IMR-90 (cell line): ENCODE measurements around the gene RAB41. TPM values are rescaled to one million over a fixed set of nuclear protein-coding genes. Genes with fewer than 3 reads are reported as not detected.

Source experiments
- ATAC-seq: fragments of 200-7000 bp; cut with Tn5 transposase; 2 replicates; pipeline ENCODE4 v1.9.1; 2020; ENCODE audit warnings: low read depth, mild to moderate bottlenecking, moderate library complexity
- BruUV-seq: library from RNA; stranded (reverse); fragments of 400-500 nt; replicated peaks from 2 replicates; lab custom pipeline; 2021; lab: Mats Ljungman, UMichigan
- CTCF ChIA-PET: fragments of 300-600 bp; formaldehyde crosslinking; extraction: SDS; loops from one replicate; lab custom pipeline; 2021; ENCODE audit warnings: antibody characterized with exemption; lab: Yijun Ruan, JAX
- POLR2A ChIA-PET: fragments of 300-600 bp; sonication (Branson Sonifier 250); formaldehyde crosslinking; loops from one replicate; lab custom pipeline; 2022; ENCODE audit warnings: antibody characterized with exemption; ENCODE audit not compliant: unreplicated experiment; lab: Charles Lee
- DNase-seq: peaks from one replicate; pipeline ENCODE4 v3.0.0; 2013
- H2AFZ ChIP-seq: replicated peaks from 2 replicates; pipeline ENCODE3; 2013; ENCODE audit warnings: low read length, mild to moderate bottlenecking; ENCODE audit not compliant: poor library complexity
- H2AK5ac ChIP-seq: 2 replicates; pipeline ENCODE4 v1.6.1; 2013; ENCODE audit warnings: low read depth, low read length, inconsistent platforms
- H2AK9ac ChIP-seq: replicated peaks from 2 replicates; pipeline ENCODE3; 2013; ENCODE audit warnings: mild to moderate bottlenecking, low read depth, low read length, moderate library complexity; ENCODE audit not compliant: poor library complexity
- H2BK120ac ChIP-seq: 2 replicates; pipeline ENCODE4 v1.6.1; 2013; ENCODE audit warnings: low read depth, low read length, inconsistent platforms
- H2BK15ac ChIP-seq: 3 replicates; pipeline ENCODE4 v1.6.1; 2013; ENCODE audit warnings: low read depth, low read length, inconsistent platforms
- H2BK20ac ChIP-seq: 2 replicates; pipeline ENCODE4 v1.6.1; 2013; ENCODE audit warnings: low read depth, mild to moderate bottlenecking, inconsistent platforms, low read length, moderate library complexity
- H2BK5ac ChIP-seq: 2 replicates; pipeline ENCODE4 v1.6.1; 2013; ENCODE audit warnings: mild to moderate bottlenecking, low read depth, low read length, inconsistent platforms; ENCODE audit not compliant: poor library complexity, severe bottlenecking
- H3K14ac ChIP-seq: replicated peaks from 2 replicates; pipeline ENCODE4 v1.6.1; 2013; ENCODE audit warnings: low read depth, low read length, inconsistent platforms
- H3K18ac ChIP-seq: 2 replicates; pipeline ENCODE4 v1.6.1; 2013; ENCODE audit warnings: low read depth, low read length, control low read depth
- H3K23ac ChIP-seq: 2 replicates; pipeline ENCODE4 v1.6.1; 2013; ENCODE audit warnings: low read depth, low read length, inconsistent platforms
- H3K27ac ChIP-seq: 2 replicates; pipeline ENCODE4 v1.5.1; 2013; ENCODE audit warnings: mild to moderate bottlenecking, control low read depth, low read length; ENCODE audit not compliant: insufficient read depth
- H3K27me3 ChIP-seq: 2 replicates; pipeline ENCODE4 v1.6.1; 2013; ENCODE audit warnings: low read length; ENCODE audit not compliant: control insufficient read depth, insufficient read depth
- H3K36me3 ChIP-seq: 2 replicates; pipeline ENCODE4 v1.6.1; 2013; ENCODE audit warnings: low read length, mixed read lengths; ENCODE audit not compliant: control insufficient read depth, insufficient read depth
- H3K4ac ChIP-seq: 2 replicates; pipeline ENCODE4 v1.6.1; 2013; ENCODE audit warnings: low read depth, low read length, inconsistent platforms
- H3K4me1 ChIP-seq: 2 replicates; pipeline ENCODE4 v1.6.1; 2013; ENCODE audit warnings: low read length, mixed read lengths; ENCODE audit not compliant: control insufficient read depth, insufficient read depth
- H3K4me2 ChIP-seq: 2 replicates; pipeline ENCODE4 v1.6.1; 2013; ENCODE audit warnings: low read depth, mild to moderate bottlenecking, control low read depth, low read length, moderate library complexity
- H3K4me3 ChIP-seq: 2 replicates; pipeline ENCODE4 v1.5.1; 2013; ENCODE audit warnings: low read depth, mild to moderate bottlenecking, control low read depth, low read length, moderate library complexity; ENCODE audit not compliant: insufficient read depth
- H3K56ac ChIP-seq: 2 replicates; pipeline ENCODE4 v1.6.1; 2013; ENCODE audit warnings: low read length, inconsistent platforms; ENCODE audit not compliant: insufficient read depth; ENCODE audit errors: extremely low read depth
- H3K79me1 ChIP-seq, 2 experiments: 2 replicates each; pipeline ENCODE4 v1.6.1; 2013; ENCODE audit warnings: low read length in 2 of 2, inconsistent platforms in 1 of 2, low read depth in 1 of 2
- H3K9ac ChIP-seq: 2 replicates; pipeline ENCODE4 v1.6.1; 2013; ENCODE audit warnings: low read depth, low read length, control low read depth
- H3K9me1 ChIP-seq: 2 replicates; pipeline ENCODE4 v1.6.1; 2013; ENCODE audit warnings: low read length, inconsistent platforms; ENCODE audit not compliant: insufficient read depth
- H3K9me3 ChIP-seq: 2 replicates; pipeline ENCODE4 v1.6.1; 2013; ENCODE audit warnings: low read length; ENCODE audit not compliant: control insufficient read depth, insufficient read depth
- H4K20me1 ChIP-seq: 2 replicates; pipeline ENCODE4 v1.6.1; 2013; ENCODE audit warnings: low read length, inconsistent platforms; ENCODE audit not compliant: insufficient read depth
- H4K5ac ChIP-seq: 2 replicates; pipeline ENCODE4 v1.6.1; 2013; ENCODE audit warnings: mild to moderate bottlenecking, low read depth, low read length, control low read depth
- H4K8ac ChIP-seq, 2 experiments: 2 replicates each; pipeline ENCODE4 v1.6.1; 2013; ENCODE audit warnings: low read depth in 2 of 2, low read length in 2 of 2, control low read depth in 1 of 2, inconsistent platforms in 1 of 2
- H4K91ac ChIP-seq: 2 replicates; pipeline ENCODE4 v1.6.1; 2013; ENCODE audit warnings: low read depth, low read length, inconsistent platforms; ENCODE audit not compliant: insufficient read depth
- BHLHE40 ChIP-seq: fragments of 150-350 bp; IDR thresholded peaks from 2 replicates; pipeline ENCODE4 v1.6.1; 2016; ENCODE audit warnings: mild to moderate bottlenecking, low read depth, low read length
- CHD1 ChIP-seq: IDR thresholded peaks from 2 replicates; pipeline ENCODE4 v1.6.1; 2012; ENCODE audit warnings: low read depth, low read length, improper control_type of control experiment
- FOS ChIP-seq: fragments of 150-350 bp; IDR thresholded peaks from 2 replicates; pipeline ENCODE4 v1.6.1; 2016; ENCODE audit warnings: low read depth, low read length
- MXI1 ChIP-seq: IDR thresholded peaks from 2 replicates; pipeline ENCODE4 v1.6.1; 2012; ENCODE audit warnings: low read depth, mild to moderate bottlenecking, low read length, moderate library complexity, borderline replicate concordance
- POLR2A ChIP-seq: IDR thresholded peaks from 2 replicates; pipeline ENCODE4 v1.6.1; 2012; ENCODE audit warnings: mild to moderate bottlenecking, low read depth, low read length
- RAD21 ChIP-seq: IDR thresholded peaks from 2 replicates; pipeline ENCODE4 v1.6.1; 2012; ENCODE audit warnings: low read length, improper control_type of control experiment
- RCOR1 ChIP-seq: IDR thresholded peaks from 2 replicates; pipeline ENCODE4 v1.6.1; 2012; ENCODE audit warnings: mild to moderate bottlenecking, low read length, improper control_type of control experiment; ENCODE audit not compliant: insufficient replicate concordance
- SMC3 ChIP-seq: fragments of 150-350 bp; IDR thresholded peaks from 2 replicates; pipeline ENCODE4 v1.6.1; 2016; ENCODE audit warnings: low read depth, mild to moderate bottlenecking, antibody characterized with exemption, low read length, moderate library complexity
- WGBS, 2 experiments: methylation state at CpG; one replicate each; pipeline versions ENCODE4 v1.1.5 to v1.1.7; 2013; ENCODE audit warnings: missing lambda C conversion rate in 2 of 2; ENCODE audit not compliant: insufficient read length in 1 of 2; ENCODE audit errors: extremely low coverage in 2 of 2; 5-methylcytosine and 5-hydroxymethylcytosine counted together
- dilution Hi-C: fragments of 300-500 bp; cut with HindIII; formaldehyde crosslinking; loops from one replicate; pipeline ENCODE4 v1.14.3; 2018; ENCODE audit warnings: low sequenced_read_pairs; ENCODE audit not compliant: unreplicated experiment
- in situ Hi-C: fragments of 300-500 bp; cut with MboI; formaldehyde crosslinking; loops from 3 replicates; pipeline ENCODE4 v1.14.3; 2019; ENCODE audit warnings: low sequenced_read_pairs, inconsistent platforms, mixed read lengths
- intact Hi-C: fragments of 100-400 bp; cut with micrococcal nuclease; formaldehyde crosslinking; loops from 2 replicates; pipeline ENCODE4 v1.10.0; 2022
- polyA plus RNA-seq, 3 experiments: library from polyadenylated mRNA; depleted of rRNA; stranded (reverse); fragments of >200 nt; gene quantifications; 2 replicates each; pipeline ENCODE4 v1.2.3, GENCODE V29; 2012; ENCODE audit warnings: low replicate concordance in 1 of 3
- total RNA-seq: library from RNA; depleted of rRNA; stranded (reverse); fragments of >200 nt; gene quantifications from 2 replicates; pipeline ENCODE4 v1.2.3, GENCODE V29; 2012
- TF ChIP-seq, protein P1 (sequence below): fragments of 150-350 bp; IDR thresholded peaks from 2 replicates; pipeline ENCODE4 v1.6.1; 2016; ENCODE audit warnings: low read depth, mild to moderate bottlenecking, low read length, moderate library complexity, borderline replicate concordance
- TF ChIP-seq, protein P2 (sequence below): fragments of 150-350 bp; IDR thresholded peaks from 2 replicates; pipeline ENCODE4 v1.6.1; 2017; ENCODE audit warnings: mild to moderate bottlenecking, antibody characterized with exemption, low read length, low read depth

RAB41 gene
- total and polyA plus RNA-seq, 2 of the 4 experiments (the other 2 are of a cell fraction): not detected

DNA sequence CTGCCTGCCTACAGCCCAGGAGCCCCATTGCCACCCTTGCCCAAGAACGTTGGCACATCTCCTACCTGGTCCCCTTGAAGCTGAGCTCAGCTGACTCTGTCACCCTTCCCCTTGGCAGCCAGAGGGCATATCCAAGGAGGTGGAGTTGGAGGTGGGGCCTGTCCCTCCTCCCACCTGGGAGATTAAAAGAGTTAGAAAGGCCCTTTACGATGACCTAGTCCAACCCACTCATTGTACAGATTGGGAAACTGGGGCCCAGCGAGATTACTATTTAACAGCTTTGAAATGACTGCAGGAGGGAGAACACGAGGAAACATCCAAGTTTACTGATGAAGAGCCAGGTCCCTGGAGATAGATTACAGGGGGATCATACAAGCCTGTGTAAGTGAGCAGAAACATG is 21.9 kb upstream of the RAB41 start, which contains the start of gene P2RY4:
P2RY4 (minus strand) TSS at position 101 of the 400 bp plus-strand sequence. CDS start 580 bp downstream, outside the sequence.
- Histone ChIP-seq H4K91ac (no peak within 1 kb of the TSS), H3K18ac (no peak within 1 kb of the TSS), H3K9ac (no peak within 1 kb of the TSS), H3K4me1 (no peaks in the 10 kb centered on the region), H3K23ac (no peak within 1 kb of the TSS), H3K36me3 (no peaks in the 10 kb centered on the region), H3K27me3 (peaks cover 9% of the 10 kb centered on the region), H3K9me3 (no peaks in the 10 kb centered on the region), H2AFZ (peak within 1 kb of the TSS; percentile 43), H2BK15ac (no peak within 1 kb of the TSS), H4K5ac (no peak within 1 kb of the TSS), H3K4me3 (no peak within 1 kb of the TSS), H2BK5ac (no peak within 1 kb of the TSS), H3K79me1 (no peaks in the 10 kb centered on the region), H2BK120ac (no peak within 1 kb of the TSS), H4K8ac (no peak within 1 kb of the TSS), H3K27ac (no peak within 1 kb of the TSS), H3K14ac (no peak within 1 kb of the TSS), H4K20me1 (no peaks in the 10 kb centered on the region), H2AK9ac (no peak within 1 kb of the TSS), H3K9me1 (no peaks in the 10 kb centered on the region), H3K4ac (no peak within 1 kb of the TSS), H2BK20ac (no peak within 1 kb of the TSS), H3K56ac (no peak within 1 kb of the TSS), H3K4me2 (no peak within 1 kb of the TSS), H2AK5ac (no peak within 1 kb of the TSS)
- CTCF ChIA-PET: interaction anchor here (0.6 kb wide), 1 partner anchor 785 kb away, joined by 3 read pairs; no protein-coding TSS in a partner anchor
- dilution Hi-C loops (no loop called here), in situ Hi-C loops (no loop called here), intact Hi-C loops (no loop called here)
- TF ChIP-seq RAD21 (no peak), BHLHE40 (no peak), RCOR1 (no peak), CHD1 (no peak), FOS (no peak), SMC3 (no peak), POLR2A (no peak), MXI1 (no peak)
- TF ChIP-seq, protein P1, sequence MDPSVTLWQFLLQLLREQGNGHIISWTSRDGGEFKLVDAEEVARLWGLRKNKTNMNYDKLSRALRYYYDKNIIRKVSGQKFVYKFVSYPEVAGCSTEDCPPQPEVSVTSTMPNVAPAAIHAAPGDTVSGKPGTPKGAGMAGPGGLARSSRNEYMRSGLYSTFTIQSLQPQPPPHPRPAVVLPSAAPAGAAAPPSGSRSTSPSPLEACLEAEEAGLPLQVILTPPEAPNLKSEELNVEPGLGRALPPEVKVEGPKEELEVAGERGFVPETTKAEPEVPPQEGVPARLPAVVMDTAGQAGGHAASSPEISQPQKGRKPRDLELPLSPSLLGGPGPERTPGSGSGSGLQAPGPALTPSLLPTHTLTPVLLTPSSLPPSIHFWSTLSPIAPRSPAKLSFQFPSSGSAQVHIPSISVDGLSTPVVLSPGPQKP: no peak
- TF ChIP-seq, protein P2, sequence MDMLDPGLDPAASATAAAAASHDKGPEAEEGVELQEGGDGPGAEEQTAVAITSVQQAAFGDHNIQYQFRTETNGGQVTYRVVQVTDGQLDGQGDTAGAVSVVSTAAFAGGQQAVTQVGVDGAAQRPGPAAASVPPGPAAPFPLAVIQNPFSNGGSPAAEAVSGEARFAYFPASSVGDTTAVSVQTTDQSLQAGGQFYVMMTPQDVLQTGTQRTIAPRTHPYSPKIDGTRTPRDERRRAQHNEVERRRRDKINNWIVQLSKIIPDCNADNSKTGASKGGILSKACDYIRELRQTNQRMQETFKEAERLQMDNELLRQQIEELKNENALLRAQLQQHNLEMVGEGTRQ: no peak
- POLR2A ChIA-PET: interaction anchor here (0.6 kb wide), 1 partner anchor 179 kb away, joined by 3 read pairs; no protein-coding TSS in a partner anchor
- ATAC-seq (no peak), DNase-seq (no peak)
- BruUV-seq: no TSS peak
- no CpG with 5 or more reads among the region's 4 CpGs for WGBS, 2 experiments
